Psoas muscle (tissue), 8 donors: ENCODE results near the gene NSUN3. TPM values are rescaled to one million over a fixed set of nuclear protein-coding genes. Genes with fewer than 3 reads are reported as not detected.

Experiments used
- ATAC-seq, 4 donors: fragments of 200-7000 bp; cut with Tn5 transposase; one replicate each; pipeline ENCODE4 v1.9.1; 2020; ENCODE audit warnings: moderate library complexity in 3 of 4, mild to moderate bottlenecking in 2 of 4
- DNase-seq, 2 donors: peaks; one replicate each; pipeline ENCODE4 v3.0.0-alpha.2; 2020
- H3K27ac ChIP-seq: fragments of 200-600 bp; one replicate; pipeline ENCODE4 v1.8.0; 2022
- H3K27me3 ChIP-seq, 3 donors: fragments of 200-600 bp in 1 of 3; one replicate each; pipeline versions ENCODE4 v1.6.1 to v1.8.0; 2013 to 2022; ENCODE audit warnings: low read length in 2 of 3, mild to moderate bottlenecking in 2 of 3, moderate library complexity in 1 of 3; ENCODE audit not compliant: insufficient read depth in 3 of 3
- H3K36me3 ChIP-seq, 2 donors: fragments of 200-600 bp in 1 of 2; one replicate each; pipeline versions ENCODE4 v1.6.1 to v1.8.0; 2013 to 2022; ENCODE audit warnings: low read depth in 1 of 2, mild to moderate bottlenecking in 1 of 2, moderate library complexity in 1 of 2; ENCODE audit not compliant: insufficient read depth in 1 of 2
- H3K4me1 ChIP-seq: fragments of 200-600 bp; one replicate; pipeline ENCODE4 v1.8.0; 2022
- H3K4me3 ChIP-seq: fragments of 200-600 bp; one replicate; pipeline ENCODE4 v1.8.0; 2022; ENCODE audit warnings: mild to moderate bottlenecking
- H3K9me3 ChIP-seq: fragments of 200-600 bp; one replicate; pipeline ENCODE4 v1.8.0; 2022
- CTCF ChIP-seq: fragments of 200-600 bp; IDR thresholded peaks from one replicate; pipeline ENCODE4 v1.8.0; 2022; ENCODE audit warnings: antibody characterized with exemption
- WGBS, 3 donors: extraction: QIAGEN DNeasy Blood & Tissue Kit; methylation state at CpG; one replicate each; pipeline versions ENCODE4 v1.1.6 to v1.1.7; 2013; 5-methylcytosine and 5-hydroxymethylcytosine counted together
- intact Hi-C, 2 donors: fragments of 100-400 bp; cut with DNase I; formaldehyde crosslinking; loops; one replicate each; pipeline versions ENCODE4 v1.11.0 to v1.14.2; 2022
- polyA plus RNA-seq, 3 donors: library from polyadenylated mRNA; stranded (reverse); fragments of 200-250 nt; gene quantifications; one replicate each; pipeline ENCODE4 v1.2.3, GENCODE V29; 2013
- total RNA-seq, 4 donors: library from RNA; stranded (reverse); fragmentation: NEBNext Ultra II Directional in 2 of 4; extraction: Animal tissue kit (Norgen Biotek cat#: 25700) in 2 of 4; gene quantifications; one replicate each; pipeline versions ENCODE4 v1.2.1 to v1.2.4, GENCODE V29; 2021 to 2023
- donor health status: healthy with polysubstance abuse.
- donor health status: DM: no; HTN: no; CAD: no; lungs with moderate emphysema.
- donor health status: Bipolar disorder and iron deficiency.
- donor health status: healthy.
- donor health status: DM: yes; HTN: yes; CAD: no.
- donor health status: DM: no; HTN: no; CAD: no.
- donor health status: DM: no; HTN: no; CAD: no.
- donor health status: DM: yes; HTN: yes; CAD: no.

The NSUN3 gene
- total and polyA plus RNA-seq, 7 donors: 1.5 to 4.1 (median 2.6) TPM

GRCh38 chr3:94158512-94158911, 95.7 kb downstream of the NSUN3 start:
- 82 to 93% (median 84%) methylated on average over 4 of the region's 4 CpGs for WGBS, 3 donors
- Histone ChIP-seq H3K36me3 (no peaks in the 10 kb centered on the region), H3K27me3 (peaks cover 0 to 4% (median 0%) of the 10 kb centered on the region in 3 donors), H3K27ac (no peak overlapping the region), H3K4me3 (no peak overlapping the region), H3K9me3 (no peaks in the 10 kb centered on the region), H3K4me1 (no peaks in the 10 kb centered on the region)
- TF ChIP-seq CTCF: no peak
- ATAC-seq (no peak), DNase-seq (no peak)
- intact Hi-C loops: no loop called here

- no peaks in the 10 kb centered on the region for H3K36me3 ChIP-seq
- H3K4me1 ChIP-seq: no peaks in the 10 kb centered on the region
- no peaks in the 10 kb centered on the region for H3K9me3 ChIP-seq
- DNase-seq: no peak
- no peak overlapping the region for H3K27ac ChIP-seq
- no peak for ATAC-seq
- H3K27me3 ChIP-seq: peaks cover 0 to 4% (median 0%) of the 10 kb centered on the region in 3 donors
- no peak overlapping the region for H3K4me3 ChIP-seq
- no peak for TF ChIP-seq CTCF
- intact Hi-C loops: no loop called here
- WGBS, 3 donors: 63 to 66% (median 64%) methylated on average over 9 of the region's 9 CpGs
Observed at GRCh38 chr3:94159062-94159828, 96.4 kb downstream of the NSUN3 start.

- H3K4me3 ChIP-seq: no peak overlapping the region
- intact Hi-C loops: no loop called here
Observed at GRCh38 chr3:94162700-94163099, 99.8 kb downstream of the NSUN3 start.

GRCh38 chr3:94167346-94167745, 104.5 kb downstream of the NSUN3 start:
- WGBS, 3 donors: 80 to 85% (median 83%) methylated on average over 2 of the region's 2 CpGs
- no peaks in the 10 kb centered on the region for H3K36me3 ChIP-seq
- intact Hi-C loops: no loop called here
- H3K4me3 ChIP-seq: no peak overlapping the region
- H3K27ac ChIP-seq: no peak overlapping the region
- H3K9me3 ChIP-seq: no peaks in the 10 kb centered on the region
- TF ChIP-seq CTCF: no peak
- H3K27me3 ChIP-seq: no peaks in the 10 kb centered on the region
- ATAC-seq (no peak), DNase-seq (no peak)
- no peaks in the 10 kb centered on the region for H3K4me1 ChIP-seq

More at GRCh38 chr3:94162700-94163099, 99.8 kb downstream of the NSUN3 start:
- WGBS, 3 donors: 82 to 83% (median 83%) methylated on average over 3 of the region's 3 CpGs
- TF ChIP-seq CTCF: no peak
- Histone ChIP-seq H3K27me3 (peaks cover 0 to 4% (median 0%) of the 10 kb centered on the region in 3 donors), H3K36me3 (no peaks in the 10 kb centered on the region), H3K4me1 (no peaks in the 10 kb centered on the region), H3K9me3 (no peaks in the 10 kb centered on the region), H3K27ac (no peak overlapping the region)
- no peak for ATAC-seq
- no peak for DNase-seq

- 67 to 74% (median 69%) methylated on average over 6 of the region's 6 CpGs for WGBS, 3 donors
- no peak overlapping the region for H3K27ac ChIP-seq
- no peak for TF ChIP-seq CTCF
- no peaks in the 10 kb centered on the region for H3K36me3 ChIP-seq
- H3K4me1 ChIP-seq: no peaks in the 10 kb centered on the region
- no peak overlapping the region for H3K4me3 ChIP-seq
- DNase-seq (no peak), ATAC-seq (no peak)
- no peaks in the 10 kb centered on the region for H3K27me3 ChIP-seq
- no peaks in the 10 kb centered on the region for H3K9me3 ChIP-seq
- intact Hi-C loops: no loop called here
Observed at GRCh38 chr3:94167796-94168195, 104.9 kb downstream of the NSUN3 start.
